Body of pancreas (tissue), 4 donors: ENCODE results near the gene WDR38. TPM values are rescaled to one million over a fixed set of nuclear protein-coding genes. Genes with fewer than 3 reads are reported as not detected.

Source experiments
- ATAC-seq: fragments of 150-250 bp; one replicate; pipeline ENCODE4 v1.9.1; 2016
- DNase-seq, 4 donors: peaks; one replicate each; pipeline ENCODE4 v3.0.0-alpha.2; 2019
- H3K27ac ChIP-seq, 4 donors: fragments of 200-600 bp; sonication (generic); 1 replicate in 3 of 4; 2 replicates in 1 of 4; pipeline versions ENCODE4 v1.5.1 to v1.6.1; 2016 to 2019; ENCODE audit warnings: mild to moderate bottlenecking in 1 of 4, mixed read lengths in 1 of 4, moderate library complexity in 1 of 4
- H3K27me3 ChIP-seq, 2 donors: fragments of 200-600 bp; sonication (generic); one replicate each; pipeline ENCODE4 v1.6.0; 2016; ENCODE audit warnings: mild to moderate bottlenecking in 1 of 2
- H3K36me3 ChIP-seq, 2 donors: fragments of 200-600 bp; sonication (generic); replicated peaks in 1 of 2; 2 replicates each; pipeline ENCODE4 v1.5.1; 2016; ENCODE audit warnings: low read depth in 2 of 2; ENCODE audit not compliant: insufficient read depth in 1 of 2
- H3K4me1 ChIP-seq: fragments of 200-600 bp; sonication (generic); one replicate; pipeline ENCODE4 v1.6.0; 2016
- H3K4me3 ChIP-seq, 2 donors: fragments of 200-600 bp; sonication (generic); 1 replicate in 1 of 2; 2 replicates in 1 of 2; pipeline ENCODE4 v1.5.1; 2016 to 2019
- H3K9me3 ChIP-seq, 3 donors: fragments of 200-600 bp; sonication (generic); 1 replicate in 2 of 3; 2 replicates in 1 of 3; pipeline ENCODE4 v1.5.1; 2016
- CTCF ChIP-seq, 7 experiments: fragments of 450-650 bp in 4 of 7; fragments of 200-600 bp in 3 of 7; sonication (generic) in 3 of 7; IDR thresholded peaks; one replicate each; pipeline ENCODE4 v1.5.1; 2016 to 2019; ENCODE audit warnings: antibody characterized with exemption in 7 of 7
- POLR2A ChIP-seq, 3 donors: fragments of 450-650 bp; IDR thresholded peaks; one replicate each; pipeline ENCODE4 v1.6.1; 2016; ENCODE audit warnings: antibody characterized with exemption in 3 of 3, mild to moderate bottlenecking in 2 of 3
- WGBS, 2 donors: methylation state at CpG; one replicate each; pipeline ENCODE4 v1.1.5; 2017; 5-methylcytosine and 5-hydroxymethylcytosine counted together
- intact Hi-C: fragments of 100-400 bp; cut with DNase I; formaldehyde crosslinking; loops from one replicate; pipeline ENCODE4 v1.15.1; 2023
- total RNA-seq, 2 donors: library from RNA; depleted of rRNA; stranded (reverse); fragments of >200 nt; gene quantifications; one replicate each; pipeline ENCODE4 v1.1.0, GENCODE V29; 2016

Gene WDR38
- total RNA-seq, 2 donors from 2014 or later = 0.78 TPM; not detected in 1

GRCh38 chr9:124886461-124886860 lies 33.2 kb downstream of the WDR38 start:
- no peak overlapping the region for H3K4me3 ChIP-seq
- no peaks in the 10 kb centered on the region for H3K27me3 ChIP-seq
- DNase-seq = no peak
- intact Hi-C loops = no loop called here
- TF ChIP-seq POLR2A (IDR thresholded peaks at IDR 0.05) (no peak), CTCF (IDR thresholded peaks at IDR 0.05) (no peak)
- no peaks in the 10 kb centered on the region for H3K9me3 ChIP-seq
- H3K36me3 ChIP-seq = peaks cover 7 to 31% of the 10 kb centered on the region in 2 donors
- H3K27ac ChIP-seq = no peak overlapping the region
- no peak for ATAC-seq
- H3K4me1 ChIP-seq = no peaks in the 10 kb centered on the region
- 90 to 91% methylated on average over 10 of the region's 10 CpGs for WGBS, 2 donors

DNA sequence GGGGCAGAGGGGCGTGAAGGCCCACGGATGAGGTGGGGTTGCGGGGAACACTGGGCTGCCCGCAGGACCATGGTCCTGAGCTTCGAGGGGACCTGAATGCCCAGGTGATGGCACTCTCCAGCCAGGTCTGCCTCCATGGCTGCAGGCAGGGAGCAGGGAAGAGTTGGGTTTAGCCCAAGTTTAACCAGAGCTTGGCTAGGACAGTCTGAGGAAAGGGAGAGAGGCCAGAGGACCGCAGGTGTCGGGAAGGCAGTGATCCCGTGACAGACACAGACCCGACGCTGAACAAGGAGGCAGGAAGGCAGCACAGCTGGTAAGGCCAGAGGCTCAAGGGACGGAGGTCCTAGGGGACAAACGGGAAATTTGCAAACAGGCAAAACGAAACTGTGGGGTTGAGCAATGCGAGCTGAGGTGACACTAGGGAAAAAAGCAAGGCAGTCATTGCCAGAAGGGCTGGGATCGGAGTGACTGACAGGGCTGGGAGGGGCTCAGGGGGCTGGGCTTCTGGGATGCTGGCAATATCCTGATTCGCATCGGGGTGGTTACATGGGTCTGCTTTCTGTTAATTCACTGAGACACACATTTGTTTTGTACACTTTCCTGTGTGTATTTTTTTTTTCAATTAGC lies 33.7 kb downstream of the WDR38 start:
- Histone ChIP-seq H3K36me3 (peaks cover 7 to 31% of the 10 kb centered on the region in 2 donors), H3K4me3 (no peak overlapping the region), H3K27ac (no peak overlapping the region), H3K27me3 (no peaks in the 10 kb centered on the region), H3K4me1 (no peaks in the 10 kb centered on the region), H3K9me3 (no peaks in the 10 kb centered on the region)
- 91 to 93% methylated on average over 17 of the region's 17 CpGs for WGBS, 2 donors
- TF ChIP-seq POLR2A (IDR thresholded peaks at IDR 0.05) = no peak
- TF ChIP-seq CTCF (IDR thresholded peaks at IDR 0.05) = no peak
- no peak for ATAC-seq
- DNase-seq = no peak
- intact Hi-C loops = no loop called here

DNA sequence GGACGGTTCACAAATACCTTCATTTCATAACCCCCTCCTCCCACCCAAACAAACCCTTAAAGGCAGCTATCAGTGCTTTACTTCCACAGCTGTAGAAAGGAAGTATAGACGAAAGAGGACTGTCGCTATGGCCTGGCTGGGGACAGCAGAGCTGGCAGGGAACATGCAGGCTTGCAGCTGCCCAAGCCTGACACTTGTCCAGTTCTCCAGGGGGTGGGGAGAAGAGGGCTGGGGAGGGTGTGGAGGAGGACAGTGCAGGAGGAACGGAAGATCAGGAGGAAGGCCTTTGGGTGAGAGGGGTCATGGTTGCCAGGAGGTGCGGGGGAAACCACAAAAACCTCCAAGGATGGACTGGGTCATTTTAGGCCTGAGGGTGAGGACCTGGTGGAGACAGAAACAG lies 34.6 kb downstream of the WDR38 start:
- H3K9me3 ChIP-seq = no peaks in the 10 kb centered on the region
- no peak for TF ChIP-seq CTCF (IDR thresholded peaks at IDR 0.05)
- TF ChIP-seq POLR2A (IDR thresholded peaks at IDR 0.05) = no peak
- H3K27me3 ChIP-seq = no peaks in the 10 kb centered on the region
- intact Hi-C loops = no loop called here
- ATAC-seq (no peak), DNase-seq (no peak)
- WGBS, 2 donors = 89 to 91% methylated on average over 5 of the region's 5 CpGs
- no peaks in the 10 kb centered on the region for H3K4me1 ChIP-seq
- H3K36me3 ChIP-seq = peaks cover 7 to 28% of the 10 kb centered on the region in 2 donors
- no peak overlapping the region for H3K27ac ChIP-seq
- no peak overlapping the region for H3K4me3 ChIP-seq

GRCh38 chr9:124889006-124889405 lies 35.7 kb downstream of the WDR38 start:
- Histone ChIP-seq H3K27me3 (no peaks in the 10 kb centered on the region), H3K4me3 (no peak overlapping the region), H3K4me1 (no peaks in the 10 kb centered on the region), H3K27ac (no peak overlapping the region), H3K9me3 (no peaks in the 10 kb centered on the region), H3K36me3 (peaks cover 7 to 32% of the 10 kb centered on the region in 2 donors)
- DNase-seq (no peak), ATAC-seq (no peak)
- intact Hi-C loops = no loop called here
- 93 to 97% methylated on average over 3 to 13 of the region's 13 CpGs for WGBS, 2 donors
- TF ChIP-seq CTCF (IDR thresholded peaks at IDR 0.05) (no peak), POLR2A (IDR thresholded peaks at IDR 0.05) (no peak)

- DNase-seq = no peak
- no peak overlapping the region for H3K27ac ChIP-seq
- 91 to 93% methylated on average over 7 of the region's 7 CpGs for WGBS, 2 donors
- no peaks in the 10 kb centered on the region for H3K9me3 ChIP-seq
- TF ChIP-seq CTCF (IDR thresholded peaks at IDR 0.05) (no peak), POLR2A (IDR thresholded peaks at IDR 0.05) (no peak)
- intact Hi-C loops = no loop called here
- H3K4me3 ChIP-seq = no peak overlapping the region
- no peaks in the 10 kb centered on the region for H3K4me1 ChIP-seq
- no peak for ATAC-seq
- peaks cover 7 to 30% of the 10 kb centered on the region in 2 donors for H3K36me3 ChIP-seq
- H3K27me3 ChIP-seq = no peaks in the 10 kb centered on the region
Observed at GRCh38 chr9:124890179-124890578, 36.9 kb downstream of the WDR38 start.
